ENCODE measurements around the gene GPR6.

GPR6 gene

GRCh38 chr6:109999740-110000139 lies 21.6 kb downstream of the GPR6 start:
- DNase-seq (ENCODE audit: low read depth), result no peak

DNA sequence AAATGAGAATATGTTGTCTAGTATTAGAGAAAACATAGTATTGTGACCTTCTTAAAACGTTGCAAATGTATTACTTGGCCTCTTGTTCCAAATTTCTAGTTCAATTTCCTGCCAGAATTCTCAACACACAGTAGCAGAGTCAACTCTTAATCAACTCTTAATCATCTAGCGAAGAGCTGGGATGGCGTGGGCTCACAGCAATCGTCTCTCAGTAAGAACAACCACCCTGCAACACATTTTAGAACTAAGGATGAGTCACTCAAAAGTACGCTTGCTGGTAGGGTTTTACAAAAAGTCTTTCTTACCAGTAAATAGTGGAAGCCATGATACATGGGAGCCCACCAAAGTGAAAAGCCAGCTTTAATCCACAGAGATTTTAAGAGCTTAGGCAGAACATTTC lies 24.6 kb downstream of the GPR6 start:
- DNase-seq (ENCODE audit: low read depth), result no peak

- no peak for DNase-seq (ENCODE audit: low read depth)
Observed at GRCh38 chr6:110013386-110013785, 35.3 kb downstream of the GPR6 start.

DNA sequence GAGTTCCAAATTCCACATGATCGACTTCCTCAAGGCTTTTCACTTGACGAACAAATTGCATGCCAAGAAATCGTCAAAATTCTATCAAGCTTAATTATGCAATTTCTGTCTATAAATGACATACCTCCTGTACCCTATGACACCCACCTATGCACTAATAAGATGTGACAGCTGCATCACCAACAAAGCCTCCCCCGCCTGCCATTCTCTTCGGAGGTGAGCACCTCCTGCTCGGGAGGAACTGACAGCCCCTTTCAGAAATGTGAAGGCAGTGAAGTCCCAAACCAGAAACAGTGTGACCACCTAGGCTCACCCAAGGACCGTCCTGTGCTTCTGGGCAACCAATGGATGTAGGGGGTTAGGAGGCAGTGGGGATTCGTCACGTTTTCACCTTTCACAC lies 37.1 kb downstream of the GPR6 start:
- DNase-seq (ENCODE audit: low read depth), result no peak

DNA sequence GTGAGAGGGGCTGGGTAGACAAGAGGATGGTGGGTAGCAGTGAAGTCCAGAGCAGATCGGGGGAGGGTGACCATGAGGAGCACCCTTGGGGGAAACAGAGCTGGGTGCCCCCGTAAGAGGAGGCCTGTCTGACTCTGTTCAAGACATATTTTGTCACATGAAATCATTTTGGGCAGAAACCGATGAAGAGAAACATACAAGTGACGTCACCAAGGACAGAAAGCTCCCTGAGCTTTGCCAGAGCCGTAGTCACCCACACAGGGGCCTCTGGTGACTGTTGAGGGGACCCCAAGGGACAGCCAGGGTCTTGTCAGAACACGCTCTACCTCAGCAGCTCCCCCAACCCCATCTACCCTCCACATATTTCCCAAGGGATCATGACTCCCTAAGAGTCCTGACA lies 39.2 kb downstream of the GPR6 start:
- no peak for DNase-seq (ENCODE audit: low read depth)

- no peak for DNase-seq (ENCODE audit: low read depth)
Observed at GRCh38 chr6:110017946-110018345, 39.8 kb downstream of the GPR6 start.

DNA sequence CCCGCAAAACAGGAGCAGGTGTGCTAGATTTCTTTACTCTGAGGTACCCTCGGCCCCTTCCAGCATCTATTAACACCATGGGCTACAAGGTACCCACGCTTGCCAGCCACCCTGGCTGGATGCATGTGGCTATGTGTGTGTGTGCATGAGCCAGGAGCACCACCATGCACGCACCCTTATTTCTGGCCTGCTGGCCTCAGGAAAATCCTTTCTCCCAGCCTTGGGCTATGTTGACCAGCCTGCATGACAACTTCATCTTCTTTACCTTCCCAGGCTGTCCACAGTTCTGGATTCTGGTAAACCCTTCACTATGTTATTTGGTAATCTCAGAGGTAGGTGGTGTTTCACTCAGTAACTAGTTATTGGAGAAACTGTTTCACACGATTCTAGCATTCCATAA lies 40.4 kb downstream of the GPR6 start:
- DNase-seq (ENCODE audit: low read depth), result no peak

DNA sequence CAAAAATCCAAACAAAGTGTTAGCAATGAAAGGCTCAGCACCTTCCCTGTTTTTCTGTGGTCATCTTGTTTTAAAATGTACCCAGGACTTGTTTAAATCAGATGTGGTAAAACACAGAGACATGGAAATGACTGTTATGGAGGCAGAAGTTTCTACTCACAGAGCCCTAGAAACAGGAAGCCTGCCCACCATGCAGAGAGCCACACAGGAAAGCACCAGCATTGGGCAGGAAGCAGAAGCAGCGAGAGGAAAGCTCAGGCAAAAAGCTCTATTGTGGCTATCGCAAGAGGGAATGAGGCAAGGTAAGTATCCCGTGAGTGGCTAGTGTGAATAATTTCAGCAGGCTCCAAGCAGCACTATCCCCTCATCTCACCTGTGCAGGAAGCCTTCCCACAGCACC lies 42.8 kb downstream of the GPR6 start:
- no peak for DNase-seq (ENCODE audit: low read depth)

GRCh38 chr6:110029144-110029543 lies 51.0 kb downstream of the GPR6 start:
- no peak for DNase-seq (ENCODE audit: low read depth)

All from activated T-helper 1 cell treated with Interleukin-2 at 50 U/mL for 16 hours (primary cell).